Transverse colon (tissue), 4 donors: ENCODE data around the gene MYO9A. TPM values are rescaled to one million over a fixed set of nuclear protein-coding genes. Genes with fewer than 3 reads are reported as not detected.
A peak's percentile ranks its signal among the peaks of the same experiment; 100 is the strongest.

Experiments
- DNase-seq: peaks from one replicate; pipeline ENCODE4 v3.0.0-alpha.2; 2019
- H3K27ac ChIP-seq, 4 donors: fragments of 200-600 bp; sonication (generic); 2 replicates each; pipeline ENCODE4 v1.5.1; 2016 to 2018; ENCODE audit warnings: inconsistent platforms in 4 of 4
- H3K27me3 ChIP-seq: fragments of 200-600 bp; sonication (generic); 2 replicates; pipeline ENCODE4 v1.5.1; 2017; ENCODE audit warnings: inconsistent platforms
- H3K36me3 ChIP-seq, 4 donors: fragments of 200-600 bp; sonication (generic); 2 replicates each; pipeline ENCODE4 v1.5.1; 2017 to 2019; ENCODE audit warnings: inconsistent platforms in 4 of 4
- H3K4me1 ChIP-seq, 4 donors: fragments of 200-600 bp; sonication (generic); 2 replicates each; pipeline ENCODE4 v1.5.1; 2017 to 2020; ENCODE audit warnings: inconsistent platforms in 4 of 4
- H3K4me3 ChIP-seq, 4 donors: fragments of 200-600 bp; sonication (generic); 1 replicate in 1 of 4; 2 replicates in 3 of 4; pipeline versions ENCODE4 v1.5.1 to v1.6.1; 2017 to 2019; ENCODE audit warnings: inconsistent platforms in 4 of 4
- H3K9me3 ChIP-seq, 2 donors: fragments of 200-600 bp; sonication (generic); 2 replicates each; pipeline ENCODE4 v1.5.1; 2017 to 2019; ENCODE audit warnings: inconsistent platforms in 2 of 2
- EP300 ChIP-seq: sonication (generic); formaldehyde crosslinking; IDR thresholded peaks from one replicate; pipeline ENCODE4 v1.6.1; 2017; ENCODE audit warnings: antibody characterized with exemption, low read depth
- POLR2A ChIP-seq: fragments of 450-650 bp; IDR thresholded peaks from one replicate; pipeline ENCODE4 v1.6.1; 2016; ENCODE audit warnings: antibody characterized with exemption, mild to moderate bottlenecking, moderate library complexity
- POLR2AphosphoS5 ChIP-seq, 3 donors: sonication (generic); formaldehyde crosslinking; IDR thresholded peaks; one replicate each; pipeline ENCODE4 v1.6.1; 2016; ENCODE audit warnings: antibody characterized with exemption in 3 of 3
- WGBS, 2 donors: methylation state at CpG; one replicate each; pipeline ENCODE4 v1.1.5; 2018; ENCODE audit warnings: low coverage in 1 of 2; 5-methylcytosine and 5-hydroxymethylcytosine counted together
- in situ Hi-C, 4 donors: fragments of 200-750 bp; cut with MboI; loops; one replicate each; pipeline versions ENCODE4 v1.15.0 to v1.15.1; 2017; ENCODE audit warnings: low sequenced_read_pairs in 3 of 4, low pct_ligation_motif_present in 1 of 4, low pct_unique_long_range_greater_than_20kb in 1 of 4
- intact Hi-C: fragments of 100-400 bp; cut with DNase I; formaldehyde crosslinking; loops from one replicate; pipeline ENCODE4 v1.15.1; 2023; ENCODE audit warnings: low total_unique reads
- total RNA-seq, 4 donors: library from RNA; depleted of rRNA; stranded (reverse); fragments of >200 nt; gene quantifications; one replicate each; pipeline ENCODE4 v1.1.0, GENCODE V29; 2016
- TF ChIP-seq, protein P1 (sequence below), 5 experiments: fragments of 200-600 bp in 3 of 5; fragments of 450-650 bp in 2 of 5; sonication (generic) in 3 of 5; IDR thresholded peaks; 1 replicate in 2 of 5; 2 replicates in 3 of 5; pipeline ENCODE4 v1.5.1; 2016 to 2017; ENCODE audit warnings: antibody characterized with exemption in 5 of 5, inconsistent platforms in 3 of 5, mild to moderate bottlenecking in 2 of 5, moderate library complexity in 1 of 5

Gene MYO9A
- total RNA-seq, 4 donors from 2014 or later, result 52.4 to 103 (median 74.2) TPM

DNA sequence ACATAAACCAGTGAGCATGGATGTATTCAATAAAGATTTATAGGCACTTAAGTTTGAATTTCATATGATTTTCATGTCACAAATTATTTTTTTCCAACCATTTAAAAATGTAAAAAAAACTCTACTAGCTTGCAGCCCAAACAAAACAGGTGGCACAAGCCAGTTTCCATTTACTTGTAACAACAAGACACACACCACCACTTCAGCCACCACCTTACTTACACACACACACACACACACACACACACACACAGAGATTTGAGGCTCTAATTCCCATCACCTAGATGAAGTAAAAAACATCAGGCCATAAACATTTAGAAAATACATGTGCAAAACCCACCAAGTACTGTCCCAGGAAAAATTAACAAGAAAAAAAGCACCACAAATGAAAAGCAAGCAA is 25.3 kb downstream of the MYO9A start:
- H3K36me3 ChIP-seq, result no peaks in the 10 kb centered on the region
- TF ChIP-seq EP300 (no peak), POLR2A (no peak), POLR2AphosphoS5 (IDR thresholded peaks at IDR 0.05) (no peak)
- TF ChIP-seq, protein P1, sequence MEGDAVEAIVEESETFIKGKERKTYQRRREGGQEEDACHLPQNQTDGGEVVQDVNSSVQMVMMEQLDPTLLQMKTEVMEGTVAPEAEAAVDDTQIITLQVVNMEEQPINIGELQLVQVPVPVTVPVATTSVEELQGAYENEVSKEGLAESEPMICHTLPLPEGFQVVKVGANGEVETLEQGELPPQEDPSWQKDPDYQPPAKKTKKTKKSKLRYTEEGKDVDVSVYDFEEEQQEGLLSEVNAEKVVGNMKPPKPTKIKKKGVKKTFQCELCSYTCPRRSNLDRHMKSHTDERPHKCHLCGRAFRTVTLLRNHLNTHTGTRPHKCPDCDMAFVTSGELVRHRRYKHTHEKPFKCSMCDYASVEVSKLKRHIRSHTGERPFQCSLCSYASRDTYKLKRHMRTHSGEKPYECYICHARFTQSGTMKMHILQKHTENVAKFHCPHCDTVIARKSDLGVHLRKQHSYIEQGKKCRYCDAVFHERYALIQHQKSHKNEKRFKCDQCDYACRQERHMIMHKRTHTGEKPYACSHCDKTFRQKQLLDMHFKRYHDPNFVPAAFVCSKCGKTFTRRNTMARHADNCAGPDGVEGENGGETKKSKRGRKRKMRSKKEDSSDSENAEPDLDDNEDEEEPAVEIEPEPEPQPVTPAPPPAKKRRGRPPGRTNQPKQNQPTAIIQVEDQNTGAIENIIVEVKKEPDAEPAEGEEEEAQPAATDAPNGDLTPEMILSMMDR (IDR thresholded peaks at IDR 0.05), result no peak
- H3K4me3 ChIP-seq, result no peak overlapping the region
- intact Hi-C loops (no loop called here), in situ Hi-C loops (no loop called here)
- H3K27ac ChIP-seq, result no peak overlapping the region
- H3K27me3 ChIP-seq, result no peaks in the 10 kb centered on the region
- DNase-seq, result no peak
- H3K4me1 ChIP-seq, result no peaks in the 10 kb centered on the region
- no peaks in the 10 kb centered on the region for H3K9me3 ChIP-seq

DNA sequence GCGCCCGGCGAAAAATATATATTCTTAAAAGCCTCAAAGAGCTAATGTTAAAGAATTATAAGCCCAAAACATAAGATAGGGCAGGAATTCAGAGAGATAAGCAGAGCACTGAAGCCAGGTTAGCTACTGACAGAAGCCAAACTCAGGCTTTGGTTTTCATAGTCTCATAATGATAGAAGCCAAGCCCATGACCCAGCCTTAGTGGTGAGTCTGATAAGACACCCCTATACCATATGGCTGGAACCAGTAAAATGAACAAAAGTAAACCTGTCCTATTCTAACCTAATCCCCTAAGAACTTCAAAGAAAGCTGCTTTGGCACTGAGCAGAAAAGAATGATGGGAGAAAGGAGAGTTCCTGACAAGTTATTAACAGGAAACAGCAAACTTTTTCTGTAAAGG is 25.9 kb downstream of the MYO9A start:
- Histone ChIP-seq H3K4me3 (no peak overlapping the region), H3K27me3 (no peaks in the 10 kb centered on the region), H3K9me3 (no peaks in the 10 kb centered on the region), H3K36me3 (no peaks in the 10 kb centered on the region), H3K4me1 (no peaks in the 10 kb centered on the region), H3K27ac (no peak overlapping the region)
- no peak for DNase-seq
- in situ Hi-C loops, result no loop called here
- intact Hi-C loops, result no loop called here
- TF ChIP-seq, protein P1 (IDR thresholded peaks at IDR 0.05), result no peak
- TF ChIP-seq EP300, result no peak
- TF ChIP-seq POLR2AphosphoS5 (IDR thresholded peaks at IDR 0.05), result no peak
- no peak for TF ChIP-seq POLR2A
- 99 to 100% methylated on average over 3 of the region's 3 CpGs for WGBS, 2 donors

DNA sequence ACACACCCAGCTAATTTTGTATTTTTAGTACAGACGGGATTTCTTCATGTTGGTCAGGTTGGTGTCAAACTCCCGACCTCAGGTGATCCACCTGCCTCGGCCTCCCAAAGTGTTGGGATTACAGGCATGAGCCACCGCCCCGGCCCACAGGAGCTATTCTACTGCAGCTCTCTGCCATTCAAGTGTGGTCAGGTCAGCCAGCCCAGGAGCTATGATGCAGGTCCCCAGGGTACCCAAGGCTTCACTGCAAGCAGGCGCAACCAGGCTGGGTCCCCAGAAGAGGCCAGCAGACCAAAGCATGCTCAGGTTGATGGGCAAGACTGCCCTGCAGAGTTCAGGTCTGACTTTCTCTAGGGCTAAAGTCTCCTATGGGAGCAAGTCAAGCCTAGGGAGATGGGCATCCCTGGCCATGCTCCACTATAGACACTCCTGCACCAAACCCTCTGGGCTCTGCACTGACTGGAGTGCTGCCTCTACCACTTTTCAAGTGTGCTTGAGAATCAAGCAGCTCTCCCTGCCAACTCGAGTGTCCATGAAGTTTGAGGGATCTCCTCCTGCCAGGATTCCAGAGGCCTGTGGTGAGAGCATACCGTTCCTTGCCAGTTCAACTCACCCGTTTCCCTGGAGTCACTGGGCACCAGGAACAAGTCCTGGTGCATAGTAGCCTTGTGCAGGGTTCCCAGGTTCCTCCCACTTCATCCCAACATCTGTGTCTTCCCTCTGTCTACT is 30.9 kb downstream of the MYO9A start:
- no peak for TF ChIP-seq EP300
- TF ChIP-seq, protein P1 (IDR thresholded peaks at IDR 0.05), result no peak
- TF ChIP-seq POLR2A, result no peak
- no peak for TF ChIP-seq POLR2AphosphoS5 (IDR thresholded peaks at IDR 0.05)
- intact Hi-C loops, result no loop called here
- 97% methylated on average over 9 of the region's 9 CpGs; no CpG with 5 or more reads in 1 of the 2 donors for WGBS, 2 donors

DNA sequence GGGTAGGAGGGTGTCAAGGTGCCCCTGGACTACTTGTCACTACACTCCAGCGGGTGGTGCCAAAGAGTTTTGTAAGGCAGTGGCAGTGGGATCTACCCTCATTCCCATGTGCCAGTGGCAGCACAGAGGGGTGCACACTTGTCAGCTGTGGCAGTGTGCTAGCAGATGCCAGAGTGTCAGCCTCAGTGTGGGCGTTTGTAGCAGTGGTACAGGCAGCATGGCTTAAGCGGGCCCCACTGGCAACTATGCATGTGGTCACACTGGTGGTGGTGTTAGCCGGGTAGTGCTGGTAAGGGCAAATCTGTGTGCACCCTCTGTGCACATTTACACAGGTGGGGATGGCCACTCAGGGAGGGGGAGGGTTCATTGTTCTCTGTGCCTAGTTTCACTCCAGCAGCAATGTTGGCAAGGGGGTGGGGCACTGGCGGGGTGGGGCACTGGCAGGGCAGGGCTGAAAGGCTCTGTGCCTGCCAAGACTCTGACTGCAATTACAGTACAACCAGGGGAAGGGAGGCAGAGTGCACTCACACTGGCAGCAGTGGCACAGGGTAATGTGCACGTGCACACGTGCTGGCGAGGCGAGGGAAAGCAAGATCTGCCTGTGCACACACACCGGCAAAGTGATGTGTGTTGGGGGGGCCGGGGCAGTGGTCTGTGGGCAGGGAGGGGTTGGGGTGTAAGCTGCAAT is 31.8 kb downstream of the MYO9A start:
- peak; percentile 61 for DNase-seq
- H3K4me3 ChIP-seq, result no peak overlapping the region
- peaks cover 0 to 5% (median 0%) of the 10 kb centered on the region in 4 donors for H3K4me1 ChIP-seq
- H3K36me3 ChIP-seq, result no peaks in the 10 kb centered on the region
- TF ChIP-seq, protein P1 (IDR thresholded peaks at IDR 0.05), result no peak
- peak in 1 of 3 donors; percentile 20 for TF ChIP-seq POLR2AphosphoS5 (IDR thresholded peaks at IDR 0.05)
- no peak overlapping the region for H3K27ac ChIP-seq
- WGBS, 2 donors, result 47 to 83% methylated on average over 6 to 11 of the region's 11 CpGs
- H3K9me3 ChIP-seq, result no peaks in the 10 kb centered on the region
- in situ Hi-C loops, result no loop called here
- no peaks in the 10 kb centered on the region for H3K27me3 ChIP-seq
- intact Hi-C loops, result no loop called here

More for the DNA sequence above, 30.9 kb downstream of the MYO9A start:
- in situ Hi-C loops, result no loop called here
- no peak for DNase-seq
- Histone ChIP-seq H3K27me3 (no peaks in the 10 kb centered on the region), H3K4me1 (peaks cover 0 to 5% (median 0%) of the 10 kb centered on the region in 4 donors), H3K27ac (no peak overlapping the region), H3K9me3 (no peaks in the 10 kb centered on the region), H3K4me3 (no peak overlapping the region), H3K36me3 (no peaks in the 10 kb centered on the region)
